Stimulated activated CD8-positive, alpha-beta memory T cell treated with anti-CD3 and anti-CD28 coated beads, Interleukin-7, amount 100 ng/mL, for 24 hours (primary cell): ENCODE measurements around the gene AHNAK2.
"Not testable (repeated sequence)": the region's sequence is repeated elsewhere in the genome, so short reads cannot be mapped to it uniquely, and the experiment has no call there.

ENCODE experiments used
- DNase-seq: peaks from one replicate; pipeline ENCODE4 v3.0.0-alpha.2; 2020; ENCODE audit warnings: low read depth

The AHNAK2 gene

GRCh38 chr14:104925855-104926609 lies 52.1 kb downstream of the AHNAK2 start:
- DNase-seq: no peak

- DNase-seq: no peak
Observed at GRCh38 chr14:104925214-104925854, 52.8 kb downstream of the AHNAK2 start.

- no peak for DNase-seq
Observed at GRCh38 chr14:104924421-104925213, 53.6 kb downstream of the AHNAK2 start, which contains the start of gene PLD4. PLD4 (plus strand) TSS chr14:104924879; CDS start chr14:104927141, 2,262 bp downstream.

GRCh38 chr14:104923640-104924420 lies 54.3 kb downstream of the AHNAK2 start:
- DNase-seq: no peak

GRCh38 chr14:104919993-104920315 lies 58.2 kb downstream of the AHNAK2 start:
- DNase-seq: no peak

DNA sequence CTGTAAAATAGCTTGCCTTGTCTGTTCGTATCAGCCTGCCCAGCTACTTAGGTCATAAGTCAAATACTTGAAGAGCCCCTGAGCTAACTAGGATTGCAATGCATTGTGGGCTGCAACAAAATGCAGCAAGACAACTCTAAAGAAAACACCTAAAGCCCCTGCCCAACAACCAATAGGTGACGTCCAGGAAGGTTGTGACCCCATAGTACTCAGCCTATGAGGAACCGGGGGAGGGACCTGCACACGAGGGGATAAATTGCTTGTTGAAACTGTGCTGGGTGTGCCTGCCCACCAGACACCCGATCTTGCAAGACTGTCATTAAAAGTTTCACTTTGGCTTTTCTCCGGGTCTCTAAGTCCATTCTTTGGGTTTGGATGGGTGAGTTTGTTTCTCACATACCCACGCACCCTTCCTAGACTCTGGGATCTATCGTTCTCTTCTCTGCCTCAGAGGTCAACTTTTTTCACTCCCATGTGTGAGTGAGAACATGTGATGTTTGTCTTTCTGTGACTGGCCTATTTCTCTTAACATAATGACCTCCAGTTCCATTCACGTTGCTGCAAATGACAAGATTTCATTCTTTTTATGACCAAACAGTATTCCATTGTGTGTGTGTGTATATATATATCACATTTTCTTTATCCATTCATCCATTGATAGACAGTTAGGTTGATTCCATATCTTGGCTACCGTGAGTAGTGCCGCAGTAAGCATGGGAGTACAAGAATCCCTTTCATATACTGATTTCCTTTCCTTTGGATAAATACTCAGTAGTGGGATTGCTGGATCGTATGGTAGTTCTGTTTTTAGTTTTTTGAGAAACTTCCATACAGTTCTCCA lies 58.8 kb downstream of the AHNAK2 start:
- not testable (repeated sequence) for DNase-seq

GRCh38 chr14:104917993-104918392 lies 60.2 kb downstream of the AHNAK2 start:
- DNase-seq: no peak

GRCh38 chr14:104917116-104917515 lies 61.1 kb downstream of the AHNAK2 start:
- no peak for DNase-seq

DNA sequence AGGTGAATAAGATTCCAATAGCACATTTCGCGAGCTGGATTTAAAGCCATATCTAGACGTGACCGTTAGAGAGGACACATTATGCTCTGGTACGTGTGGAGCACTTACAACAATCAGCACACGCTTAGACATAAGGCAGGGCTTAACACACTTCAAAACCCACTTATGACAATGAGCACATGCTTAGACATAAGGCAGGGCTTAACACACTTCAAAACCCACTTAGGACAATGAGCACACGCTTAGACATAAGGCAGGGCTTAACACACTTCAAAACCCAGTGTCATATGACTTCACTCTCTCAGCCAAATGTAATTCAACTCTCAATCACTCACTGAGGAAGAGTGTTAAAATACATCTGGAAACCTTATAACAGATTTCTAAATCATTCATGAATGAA lies 64.7 kb downstream of the AHNAK2 start:
- no peak for DNase-seq

DNA sequence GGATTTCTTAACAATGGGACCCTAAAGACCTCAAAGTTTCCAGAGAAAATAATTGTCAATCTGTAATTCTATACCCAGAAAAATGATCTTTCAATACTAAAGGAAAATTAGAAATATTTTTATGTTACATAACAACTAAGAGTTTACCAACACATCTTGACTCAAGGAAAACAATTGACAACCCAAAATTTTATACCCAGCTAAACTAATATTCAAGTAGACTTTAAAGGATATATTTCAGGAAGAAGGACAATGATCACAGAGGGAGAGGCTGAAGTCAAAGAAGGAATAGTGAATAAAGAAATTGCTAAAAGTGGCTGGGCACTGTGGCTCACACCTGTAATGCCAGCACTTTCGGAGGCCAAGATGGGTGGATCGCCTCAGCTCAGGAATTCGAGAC lies 66.1 kb downstream of the AHNAK2 start:
- no peak for DNase-seq

DNA sequence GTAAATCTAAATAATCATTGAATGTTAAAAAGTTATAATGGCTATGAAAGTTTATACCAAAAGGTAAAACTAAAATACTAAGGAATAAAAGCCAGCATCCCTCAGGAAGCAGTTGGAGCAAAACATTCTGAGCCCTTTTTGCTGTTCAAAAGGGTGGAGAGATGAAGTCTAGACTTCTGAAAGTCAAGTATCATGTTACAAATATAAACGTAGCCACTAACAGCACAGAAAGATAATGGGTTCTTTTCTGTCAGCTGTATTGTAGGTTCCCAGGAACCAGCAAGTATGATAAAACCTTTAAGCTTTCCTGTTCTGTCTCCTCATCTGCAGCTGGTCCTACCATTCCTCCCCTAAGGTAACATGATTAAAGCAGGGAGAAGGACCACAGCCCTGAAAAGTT lies 69.9 kb downstream of the AHNAK2 start:
- no peak for DNase-seq

GRCh38 chr14:104905579-104905933 lies 72.6 kb downstream of the AHNAK2 start:
- DNase-seq: not testable (repeated sequence)

- not testable (repeated sequence) for DNase-seq
Observed at GRCh38 chr14:104904650-104905578, 73.3 kb downstream of the AHNAK2 start.

DNA sequence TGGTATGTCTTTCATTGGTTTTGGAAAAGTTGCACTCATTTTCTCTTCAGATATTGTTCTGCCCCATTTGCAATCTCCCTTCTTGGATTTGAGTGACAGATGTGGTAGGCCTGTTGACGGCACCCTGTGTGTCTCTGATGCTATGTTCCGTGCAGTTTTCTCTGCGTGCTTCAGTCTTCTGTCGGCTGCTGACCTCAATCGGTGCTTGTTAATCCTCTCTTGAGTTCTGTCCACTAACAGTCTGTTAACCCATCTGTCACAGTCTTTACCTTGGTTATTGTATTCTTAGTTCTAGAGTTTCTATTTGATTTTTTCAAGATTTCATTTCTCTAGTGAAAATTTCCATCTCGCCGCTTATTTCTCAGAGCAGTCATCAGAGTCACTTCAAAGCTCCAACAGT lies 74.2 kb downstream of the AHNAK2 start:
- no peak for DNase-seq

GRCh38 chr14:104900639-104901512 lies 77.3 kb downstream of the AHNAK2 start:
- DNase-seq: no peak

GRCh38 chr14:104899781-104900180 lies 78.4 kb downstream of the AHNAK2 start:
- no peak for DNase-seq

- no peak for DNase-seq
Observed at GRCh38 chr14:104898870-104899510, 79.2 kb downstream of the AHNAK2 start.

DNA sequence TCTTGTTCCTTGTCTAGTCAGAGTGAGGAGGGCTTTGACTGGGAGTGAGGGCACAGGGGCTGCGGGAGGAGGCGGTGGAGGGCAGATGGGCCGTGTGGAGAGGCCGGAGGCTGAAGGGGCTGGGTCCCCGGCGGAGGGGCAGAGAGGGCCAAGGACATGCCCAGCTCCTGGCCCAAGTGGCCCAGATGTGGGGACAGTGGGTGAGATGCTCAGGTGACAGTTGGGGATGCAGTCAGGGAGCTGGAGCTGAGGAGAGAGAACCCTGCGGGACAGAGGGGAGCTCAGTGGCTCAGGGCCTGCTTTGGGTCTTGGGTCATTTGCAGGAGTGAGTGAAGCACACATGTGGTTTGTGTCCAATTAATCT lies 80.0 kb downstream of the AHNAK2 start:
- no peak for DNase-seq
